GM18508 (cell line): ENCODE data around the gene SUPT4H1.
"Not testable (repeated sequence)": the region's sequence is repeated elsewhere in the genome, so short reads cannot be mapped to it uniquely, and the experiment has no call there.

Source experiments
- ATAC-seq: cut with Tn5 transposase; IDR thresholded peaks from one replicate; pipeline ENCODE4 v1.9.1; 2021; ENCODE audit warnings: moderate number of reproducible peaks; ENCODE audit not compliant: insufficient read depth, unreplicated experiment

The SUPT4H1 gene

GRCh38 chr17:58343131-58343530, 8.9 kb downstream of the SUPT4H1 start:
- ATAC-seq: no peak

- no peak for ATAC-seq
Observed at GRCh38 chr17:58341861-58342475, 10.0 kb downstream of the SUPT4H1 start.

- ATAC-seq: not testable (repeated sequence)
Observed at GRCh38 chr17:58341136-58341860, 10.7 kb downstream of the SUPT4H1 start.

- no peak for ATAC-seq
Observed at GRCh38 chr17:58340405-58340876, 11.6 kb downstream of the SUPT4H1 start.

- no peak for ATAC-seq
Observed at GRCh38 chr17:58339755-58340404, 12.1 kb downstream of the SUPT4H1 start.

- no peak for ATAC-seq
Observed at GRCh38 chr17:58338841-58339754, 12.9 kb downstream of the SUPT4H1 start.

GRCh38 chr17:58338454-58338840, 13.6 kb downstream of the SUPT4H1 start:
- ATAC-seq: no peak

- peak; percentile 39 for ATAC-seq
Observed at GRCh38 chr17:58337600-58338453, 14.2 kb downstream of the SUPT4H1 start.

- ATAC-seq: no peak
Observed at GRCh38 chr17:58337210-58337599, 14.8 kb downstream of the SUPT4H1 start.

- no peak for ATAC-seq
Observed at GRCh38 chr17:58336456-58337209, 15.4 kb downstream of the SUPT4H1 start.

GRCh38 chr17:58335779-58336455, 16.1 kb downstream of the SUPT4H1 start:
- ATAC-seq: no peak

GRCh38 chr17:58335061-58335731, 16.8 kb downstream of the SUPT4H1 start:
- ATAC-seq: no peak

GRCh38 chr17:58334661-58335060, 17.3 kb downstream of the SUPT4H1 start:
- ATAC-seq: no peak

GRCh38 chr17:58334256-58334655, 17.7 kb downstream of the SUPT4H1 start:
- ATAC-seq: no peak

- no peak for ATAC-seq
Observed at GRCh38 chr17:58333736-58334207, 18.2 kb downstream of the SUPT4H1 start.

- ATAC-seq: no peak
Observed at GRCh38 chr17:58332778-58333735, 18.9 kb downstream of the SUPT4H1 start.
